ENCODE measurements around the gene SORL1.
"Not testable (repeated sequence)": the region's sequence is repeated elsewhere in the genome, so short reads cannot be mapped to it uniquely, and the experiment has no call there.

SORL1 gene

GRCh38 chr11:121569332-121570299, 117.5 kb downstream of the SORL1 start:
- not testable (repeated sequence) for DNase-seq

- no peak for DNase-seq
These were observed 118.3 kb downstream of the SORL1 start for GRCh38 chr11:121570453-121570852.

DNA sequence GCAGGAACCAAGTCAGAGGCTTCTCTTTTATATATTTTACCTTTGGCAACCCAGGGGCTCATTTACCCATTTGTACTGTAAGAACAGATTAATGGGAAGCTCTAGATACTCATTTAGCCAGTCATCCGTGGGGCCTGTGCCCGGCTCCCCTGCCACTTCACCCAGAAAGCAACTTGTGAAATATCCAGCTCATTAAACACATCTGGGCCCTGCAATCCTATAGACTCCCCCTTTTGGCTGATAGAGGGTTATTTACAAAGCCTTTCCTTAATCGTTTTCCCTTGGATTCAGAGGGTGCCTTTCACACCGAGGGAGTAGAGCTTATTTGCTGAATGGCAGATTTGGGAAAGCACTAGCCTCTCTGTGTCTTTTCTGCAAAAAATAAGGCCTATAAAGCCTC, 119.4 kb downstream of the SORL1 start:
- DNase-seq = peak; percentile 30

DNA sequence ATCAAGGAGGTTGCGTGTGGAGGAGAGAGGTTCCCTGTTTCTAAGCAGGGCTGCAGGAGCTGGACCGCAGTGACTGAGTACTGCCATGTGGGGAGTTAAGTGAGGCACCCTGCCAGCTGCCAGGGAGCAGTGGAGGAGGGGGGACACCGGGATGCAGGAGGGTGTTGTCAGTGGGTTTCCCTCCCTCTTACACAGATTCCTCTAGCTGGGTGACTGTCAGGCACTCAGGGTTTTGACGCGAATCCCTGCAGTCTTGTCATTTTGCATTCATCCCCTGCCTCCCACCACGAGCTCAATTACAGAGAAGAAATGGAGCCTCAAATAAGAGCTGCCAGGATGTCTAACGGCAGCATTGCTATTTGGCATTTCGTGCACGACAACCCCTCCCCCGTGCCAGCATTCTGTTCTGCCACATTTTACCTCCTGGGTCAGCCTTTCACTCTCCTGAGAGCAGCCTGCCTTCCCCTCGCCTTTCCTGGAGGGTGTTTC, 120.5 kb downstream of the SORL1 start:
- DNase-seq = peak; percentile 7

GRCh38 chr11:121574801-121575200, 122.7 kb downstream of the SORL1 start:
- peak; percentile 21 for DNase-seq

GRCh38 chr11:121575250-121575962, 123.3 kb downstream of the SORL1 start:
- peak; percentile 68 for DNase-seq

DNA sequence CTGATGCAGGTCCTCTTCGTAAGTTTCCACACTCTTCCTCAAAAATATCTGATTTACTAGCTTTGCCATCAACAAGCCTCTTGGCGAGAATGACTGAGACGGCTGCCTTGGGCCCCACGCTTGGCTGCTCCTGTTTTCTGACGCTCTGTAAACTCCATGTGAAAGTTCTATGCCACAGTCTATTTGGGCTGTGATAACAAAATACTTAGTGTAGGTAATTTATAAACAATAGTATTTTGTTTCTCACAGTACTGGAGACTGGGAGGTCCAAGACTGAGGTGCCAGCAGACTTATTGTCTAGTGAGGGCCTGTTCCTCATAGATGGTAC, 123.8 kb downstream of the SORL1 start:
- DNase-seq = no peak

DNA sequence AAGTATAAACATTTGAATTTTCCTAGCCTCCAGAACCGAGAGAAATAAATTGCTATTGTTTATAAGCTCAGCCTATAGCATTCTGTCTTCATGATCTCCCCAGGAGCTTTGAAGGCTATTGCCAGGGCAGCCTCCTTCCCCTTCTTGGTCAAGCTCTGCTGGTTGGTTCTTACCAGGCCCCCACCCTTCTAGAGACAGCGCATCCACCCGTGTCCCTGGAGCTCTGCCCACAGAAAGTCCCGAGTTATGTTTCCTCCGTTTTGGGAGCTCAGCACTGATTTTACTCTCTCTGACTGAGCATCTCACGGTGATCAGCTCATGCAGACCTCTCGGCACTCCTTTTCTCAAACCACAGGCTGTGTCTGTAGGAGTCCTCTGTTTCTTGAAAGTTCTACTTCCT, 124.4 kb downstream of the SORL1 start:
- DNase-seq = no peak

- DNase-seq = peak; percentile 24
These were observed 125.2 kb downstream of the SORL1 start for GRCh38 chr11:121577106-121577848.

DNA sequence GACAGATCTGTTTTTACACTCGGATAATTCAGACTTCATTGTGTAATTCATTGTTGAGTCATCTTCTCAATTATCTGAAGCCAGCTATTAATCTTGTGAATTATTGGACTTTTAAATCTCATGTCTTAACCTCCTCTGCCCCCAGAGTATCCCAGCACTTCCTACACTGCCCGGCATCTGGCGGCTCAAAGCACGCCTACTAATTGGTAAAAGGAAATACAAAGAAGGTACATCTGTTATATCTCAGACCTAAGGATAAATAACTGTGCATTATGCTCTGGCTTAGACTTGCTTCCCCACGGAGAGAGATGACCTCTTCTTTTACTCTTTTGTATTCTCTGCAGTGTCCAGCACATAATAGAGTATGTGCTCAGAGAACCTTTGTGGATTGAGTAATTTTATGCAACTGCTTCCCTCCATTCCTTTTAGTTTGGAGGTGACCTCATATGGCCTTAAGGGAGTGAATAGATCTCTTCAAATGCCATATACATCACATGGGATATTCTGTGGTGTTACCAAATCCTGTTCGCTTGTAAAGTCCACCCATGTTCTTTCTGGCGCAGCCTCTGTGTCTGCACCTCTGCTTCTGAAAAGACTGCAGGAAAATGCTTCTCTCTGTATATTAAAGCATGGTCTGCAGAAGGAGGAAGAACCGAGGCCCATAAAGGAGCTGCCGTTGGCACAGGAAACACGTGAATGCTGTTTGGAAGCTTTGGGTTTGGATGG, 126.3 kb downstream of the SORL1 start:
- peak; percentile 62 for DNase-seq

- no peak for DNase-seq
These were observed 128.0 kb downstream of the SORL1 start for GRCh38 chr11:121580154-121580553.

DNA sequence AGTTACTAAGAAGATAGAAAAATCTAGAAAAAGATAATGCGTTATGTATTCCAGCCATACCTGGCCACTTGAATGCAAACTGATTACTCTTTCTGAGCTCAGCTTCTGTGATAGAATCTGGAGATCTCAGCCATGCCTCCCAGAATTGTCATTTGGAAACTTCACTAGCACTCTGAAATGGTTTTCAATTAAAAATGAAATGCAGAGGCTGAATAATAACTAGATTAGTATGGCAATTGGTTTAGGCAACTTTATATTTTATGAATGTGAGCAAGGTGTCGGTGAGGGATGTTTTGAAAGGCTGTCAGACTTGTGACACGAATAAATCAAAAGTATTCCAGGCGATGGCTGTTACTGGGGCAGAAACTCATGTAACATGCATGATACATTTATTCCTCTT, 129.5 kb downstream of the SORL1 start:
- no peak for DNase-seq

DNA sequence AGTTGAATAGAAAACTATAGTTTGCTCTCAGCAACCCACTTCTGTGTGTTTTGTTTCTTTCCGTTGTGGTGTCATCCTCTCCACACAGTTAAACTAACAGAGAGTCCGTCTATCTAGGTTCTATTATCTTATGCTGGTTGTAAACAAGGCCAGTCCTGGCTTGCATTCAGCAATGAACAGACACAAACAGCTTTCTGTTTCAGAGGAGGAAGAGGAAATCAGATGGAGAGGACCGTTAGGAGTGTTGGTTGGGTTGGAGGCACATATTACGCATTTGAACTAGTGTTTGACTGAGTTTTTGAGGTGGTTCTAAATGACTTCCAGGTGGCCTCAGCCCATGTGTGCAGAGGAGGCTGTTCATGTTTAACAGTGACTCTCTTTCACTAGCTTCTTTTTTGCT, 130.2 kb downstream of the SORL1 start:
- DNase-seq = no peak

DNA sequence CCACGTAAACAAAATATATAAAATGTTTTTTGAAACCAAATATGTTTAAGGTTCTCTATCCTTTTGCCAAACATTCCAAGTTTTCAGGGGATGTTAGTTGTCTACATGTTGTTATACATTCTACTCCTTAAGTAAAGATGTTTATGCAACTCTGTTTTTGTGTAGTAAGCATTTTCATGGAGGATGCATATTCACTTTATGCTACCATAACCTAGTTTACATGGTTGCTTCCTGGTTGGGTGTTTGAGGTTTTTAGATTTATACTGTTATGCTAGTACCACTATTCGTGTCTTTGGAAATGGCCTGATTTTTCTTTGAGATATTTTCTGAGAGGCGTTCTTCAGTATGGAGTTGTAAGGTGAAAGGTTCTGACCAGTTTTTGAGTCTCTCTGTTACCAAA, 131.7 kb downstream of the SORL1 start:
- no peak for DNase-seq

DNA sequence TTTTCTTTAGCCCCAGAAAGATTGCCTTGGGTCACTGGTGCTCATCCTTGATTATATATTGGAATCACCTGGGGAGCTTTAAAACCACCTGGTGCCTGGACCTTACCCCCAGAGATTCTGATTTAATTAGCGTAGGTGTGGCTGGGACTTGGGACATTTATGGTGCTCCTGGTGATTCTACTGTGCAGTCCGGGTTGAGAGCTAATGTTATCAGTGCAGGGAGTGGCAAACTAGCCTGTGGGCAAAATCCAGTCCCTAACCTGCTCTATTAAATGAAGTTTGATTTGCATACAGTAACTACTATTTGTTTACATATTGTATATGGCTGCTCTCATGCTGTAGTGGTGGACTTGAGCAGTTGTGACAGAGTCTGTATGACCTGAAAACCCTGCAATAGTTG, 134.6 kb downstream of the SORL1 start:
- DNase-seq = peak; percentile 71

DNA sequence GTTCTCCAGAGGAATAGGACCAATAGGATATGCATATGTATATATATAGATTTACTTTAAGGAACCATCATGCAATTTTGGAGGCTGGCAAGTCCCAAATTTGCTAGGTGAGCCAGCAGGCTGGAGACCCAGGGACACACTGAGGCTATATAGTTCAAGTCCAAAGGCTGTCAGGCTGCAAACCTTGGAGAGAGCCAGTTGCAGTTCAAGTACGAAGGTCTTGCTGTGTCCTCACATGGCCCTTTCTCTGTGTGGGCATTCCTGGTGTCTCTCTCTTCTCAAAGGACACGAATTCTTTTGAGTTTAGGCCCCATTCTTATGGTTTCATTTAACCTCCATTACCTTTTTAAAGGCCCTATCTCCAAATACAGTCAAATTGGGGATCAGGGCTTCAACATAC, 135.1 kb downstream of the SORL1 start:
- DNase-seq = no peak

DNA sequence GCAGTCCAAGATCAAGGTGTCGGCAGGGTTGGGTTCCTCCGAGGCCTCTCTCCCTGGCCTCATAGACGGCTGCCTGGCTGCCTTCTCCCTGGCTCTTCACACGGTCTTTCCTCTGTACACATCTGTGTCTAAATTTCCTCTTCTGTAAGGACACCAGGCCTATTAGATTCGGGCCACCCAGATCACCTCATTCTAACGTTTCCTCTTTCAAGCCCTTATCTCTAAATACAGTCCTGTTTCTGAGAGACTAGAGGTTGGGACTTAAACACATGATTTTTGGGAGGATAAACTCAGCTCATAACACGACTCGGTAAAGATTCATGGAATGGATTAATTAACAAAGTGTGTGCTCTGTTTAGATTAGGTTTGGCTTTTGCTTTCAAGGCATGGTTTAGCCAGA, 136.6 kb downstream of the SORL1 start:
- no peak for DNase-seq

DNA sequence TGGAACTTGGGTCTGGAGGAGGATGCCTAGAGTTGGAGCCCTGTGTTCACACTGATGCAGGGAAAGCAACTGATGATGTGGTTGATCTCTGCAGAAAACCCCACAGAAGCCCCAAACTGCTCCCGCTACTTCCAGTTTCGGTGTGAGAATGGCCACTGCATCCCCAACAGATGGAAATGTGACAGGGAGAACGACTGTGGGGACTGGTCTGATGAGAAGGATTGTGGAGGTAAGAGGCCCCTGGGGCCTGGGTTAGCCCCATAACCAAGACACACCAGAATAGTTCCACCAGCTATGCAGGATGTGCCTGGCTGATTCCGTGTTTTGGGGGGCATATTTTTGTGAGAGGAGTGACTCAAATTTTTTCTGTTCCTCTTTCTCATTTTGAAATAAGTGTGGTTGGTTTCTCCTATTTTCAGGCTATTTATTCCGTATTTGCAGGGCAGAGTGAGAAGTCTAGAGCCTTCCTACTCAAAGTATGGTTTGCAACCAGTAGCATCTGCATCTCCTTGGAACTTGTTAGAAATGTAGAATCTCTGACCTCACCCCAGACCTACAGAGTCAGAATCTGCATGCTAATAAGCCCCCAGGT, 137.9 kb downstream of the SORL1 start:
- no peak for DNase-seq

DNA sequence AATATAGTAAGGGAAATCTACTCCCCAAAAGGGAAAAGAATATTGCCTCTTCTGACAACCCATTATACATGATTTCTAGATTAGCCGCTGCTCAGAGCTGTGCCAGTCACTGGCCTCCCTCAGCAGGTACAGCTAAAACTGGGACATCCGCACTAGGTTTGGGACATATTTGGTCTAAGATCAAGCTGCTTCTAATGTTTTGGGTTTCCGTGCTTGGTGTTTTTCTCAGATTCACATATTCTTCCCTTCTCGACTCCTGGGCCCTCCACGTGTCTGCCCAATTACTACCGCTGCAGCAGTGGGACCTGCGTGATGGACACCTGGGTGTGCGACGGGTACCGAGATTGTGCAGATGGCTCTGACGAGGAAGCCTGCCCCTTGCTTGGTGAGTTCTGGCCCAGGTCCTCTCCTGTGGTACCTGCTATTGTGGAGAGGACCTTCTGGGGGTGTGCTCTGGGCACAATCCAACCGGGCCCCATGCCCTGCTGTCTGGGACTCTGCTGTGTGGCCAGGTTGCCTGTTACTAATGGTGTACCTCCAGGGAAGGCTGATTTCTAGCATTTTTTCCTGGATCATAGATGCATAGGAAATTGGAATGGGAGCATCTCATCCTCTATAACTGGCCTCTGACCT, 138.8 kb downstream of the SORL1 start:
- DNase-seq = no peak

- peak; percentile 78 for DNase-seq
These were observed 139.4 kb downstream of the SORL1 start for GRCh38 chr11:121591405-121592033.

DNA sequence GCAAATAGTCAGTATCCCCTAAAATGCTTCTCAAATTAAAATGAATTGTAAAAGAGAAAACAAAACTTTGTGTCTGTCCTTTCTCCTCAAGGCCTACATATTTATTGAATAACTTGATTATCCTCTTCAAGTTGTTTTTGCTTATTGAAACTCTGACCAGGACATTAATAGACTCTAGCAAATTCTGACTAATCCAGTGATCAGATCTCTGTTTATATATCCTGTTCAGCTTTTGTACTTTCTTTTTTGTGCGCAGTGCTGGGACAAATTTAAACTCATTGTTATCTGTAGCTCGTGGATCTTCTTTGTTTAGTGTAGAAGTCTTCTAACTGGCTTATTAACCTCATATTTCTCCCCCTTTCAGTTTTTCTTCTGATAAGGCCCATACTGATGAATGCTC, 140.6 kb downstream of the SORL1 start:
- no peak for DNase-seq

Measured in NCI-H69 (cell line).